ENCODE data around the gene SIX2. TPM values are rescaled to one million over a fixed set of nuclear protein-coding genes. Genes with fewer than 3 reads are reported as not detected.
"Not testable (repeated sequence)": the region's sequence is repeated elsewhere in the genome, so short reads cannot be mapped to it uniquely, and the experiment has no call there.

The SIX2 gene
- total RNA-seq, 4 donors from 2014 or later: not detected

DNA sequence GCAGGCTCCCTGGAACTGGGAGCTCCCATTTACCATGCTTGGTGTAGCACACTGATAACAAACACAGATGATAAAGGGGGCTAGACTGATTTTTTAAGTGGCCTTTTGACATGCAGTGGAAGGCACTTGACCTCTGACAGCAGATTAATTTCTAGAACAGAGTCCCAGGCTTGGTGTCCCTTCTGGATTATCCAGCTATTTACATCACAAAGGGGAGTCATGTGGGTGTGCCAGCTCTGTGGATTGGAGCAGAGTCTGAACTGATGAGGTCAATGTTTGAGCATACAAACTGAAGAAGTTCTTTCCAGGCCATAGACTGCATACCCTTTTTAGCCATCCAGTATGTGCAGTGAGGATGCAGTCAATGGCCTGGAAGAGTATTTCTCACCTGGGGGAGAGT is 31.5 kb upstream of the SIX2 start:
- no peak for DNase-seq
- no peak overlapping the region for H3K4me3 ChIP-seq
- no peaks in the 10 kb centered on the region for H3K36me3 ChIP-seq
- H3K27ac ChIP-seq: no peak overlapping the region
- no peaks in the 10 kb centered on the region for H3K9me3 ChIP-seq
- no peak for TF ChIP-seq POLR2A (IDR thresholded peaks at IDR 0.05)
- TF ChIP-seq, protein P1, sequence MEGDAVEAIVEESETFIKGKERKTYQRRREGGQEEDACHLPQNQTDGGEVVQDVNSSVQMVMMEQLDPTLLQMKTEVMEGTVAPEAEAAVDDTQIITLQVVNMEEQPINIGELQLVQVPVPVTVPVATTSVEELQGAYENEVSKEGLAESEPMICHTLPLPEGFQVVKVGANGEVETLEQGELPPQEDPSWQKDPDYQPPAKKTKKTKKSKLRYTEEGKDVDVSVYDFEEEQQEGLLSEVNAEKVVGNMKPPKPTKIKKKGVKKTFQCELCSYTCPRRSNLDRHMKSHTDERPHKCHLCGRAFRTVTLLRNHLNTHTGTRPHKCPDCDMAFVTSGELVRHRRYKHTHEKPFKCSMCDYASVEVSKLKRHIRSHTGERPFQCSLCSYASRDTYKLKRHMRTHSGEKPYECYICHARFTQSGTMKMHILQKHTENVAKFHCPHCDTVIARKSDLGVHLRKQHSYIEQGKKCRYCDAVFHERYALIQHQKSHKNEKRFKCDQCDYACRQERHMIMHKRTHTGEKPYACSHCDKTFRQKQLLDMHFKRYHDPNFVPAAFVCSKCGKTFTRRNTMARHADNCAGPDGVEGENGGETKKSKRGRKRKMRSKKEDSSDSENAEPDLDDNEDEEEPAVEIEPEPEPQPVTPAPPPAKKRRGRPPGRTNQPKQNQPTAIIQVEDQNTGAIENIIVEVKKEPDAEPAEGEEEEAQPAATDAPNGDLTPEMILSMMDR (IDR thresholded peaks at IDR 0.05): no peak
- no peaks in the 10 kb centered on the region for H3K27me3 ChIP-seq
- H3K4me1 ChIP-seq: no peaks in the 10 kb centered on the region

DNA sequence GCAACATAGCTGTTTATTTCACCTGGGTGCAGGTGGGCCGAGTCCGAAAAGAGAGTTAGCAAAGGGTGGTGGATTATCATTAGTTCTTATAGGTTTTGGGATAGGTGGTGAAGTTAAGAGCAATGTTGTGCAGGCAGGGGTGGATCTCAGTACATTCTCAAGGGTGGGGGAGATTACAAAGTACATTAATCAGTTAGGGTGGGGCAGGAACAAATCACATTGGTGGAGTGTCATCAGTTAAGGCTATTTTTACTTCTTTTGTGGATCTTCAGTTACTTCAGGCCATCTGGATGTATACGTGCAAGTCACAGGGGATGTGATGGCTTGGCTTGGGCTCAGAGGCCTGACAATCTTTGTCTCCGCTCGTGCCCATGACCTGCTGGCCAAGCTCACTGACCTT is 30.6 kb upstream of the SIX2 start:
- H3K36me3 ChIP-seq, H3K4me3 ChIP-seq, H3K9me3 ChIP-seq, DNase-seq, H3K27ac ChIP-seq, H3K27me3 ChIP-seq, H3K4me1 ChIP-seq: not testable (repeated sequence)

- not testable (repeated sequence) for H3K4me3 ChIP-seq, H3K4me1 ChIP-seq, H3K27ac ChIP-seq
Observed at GRCh38 chr2:45038861-45039260, 29.6 kb upstream of the SIX2 start.

GRCh38 chr2:45033302-45033701 is 24.1 kb upstream of the SIX2 start:
- H3K9me3 ChIP-seq: no peaks in the 10 kb centered on the region
- no peaks in the 10 kb centered on the region for H3K27me3 ChIP-seq
- DNase-seq: no peak
- TF ChIP-seq, protein P1 (IDR thresholded peaks at IDR 0.05): no peak
- TF ChIP-seq POLR2A (IDR thresholded peaks at IDR 0.05): no peak
- no peak overlapping the region for H3K4me3 ChIP-seq
- no peaks in the 10 kb centered on the region for H3K4me1 ChIP-seq
- no peak overlapping the region for H3K27ac ChIP-seq
- H3K36me3 ChIP-seq: no peaks in the 10 kb centered on the region

More at GRCh38 chr2:45038861-45039260, 29.6 kb upstream of the SIX2 start:
- DNase-seq, H3K27me3 ChIP-seq, H3K36me3 ChIP-seq, H3K9me3 ChIP-seq: not testable (repeated sequence)

DNA sequence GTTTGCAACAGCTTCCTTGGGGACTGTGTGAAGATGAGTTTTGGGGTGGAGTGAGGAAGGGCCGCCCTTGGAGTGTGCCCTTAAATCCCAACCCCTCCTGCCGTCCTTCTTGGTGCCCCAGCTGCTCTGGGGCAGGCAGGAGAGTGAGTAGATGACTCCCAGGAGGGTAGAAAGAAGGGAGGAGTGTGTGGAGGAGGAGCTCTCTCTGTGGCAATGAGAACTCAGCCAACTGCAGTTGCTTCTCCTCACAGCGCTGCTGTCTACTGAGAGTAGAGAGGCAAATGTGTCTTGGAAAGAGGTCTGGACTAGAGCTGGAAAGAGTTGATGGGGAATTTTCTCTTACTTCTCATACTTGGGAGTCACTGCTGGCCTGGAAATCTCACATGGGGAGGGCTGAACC is 21.8 kb upstream of the SIX2 start:
- no peaks in the 10 kb centered on the region for H3K9me3 ChIP-seq
- TF ChIP-seq POLR2A (IDR thresholded peaks at IDR 0.05): no peak
- TF ChIP-seq, protein P1 (IDR thresholded peaks at IDR 0.05): no peak
- H3K36me3 ChIP-seq: no peaks in the 10 kb centered on the region
- no peaks in the 10 kb centered on the region for H3K27me3 ChIP-seq
- no peak for DNase-seq
- no peaks in the 10 kb centered on the region for H3K4me1 ChIP-seq
- no peak overlapping the region for H3K27ac ChIP-seq
- H3K4me3 ChIP-seq: no peak overlapping the region

DNA sequence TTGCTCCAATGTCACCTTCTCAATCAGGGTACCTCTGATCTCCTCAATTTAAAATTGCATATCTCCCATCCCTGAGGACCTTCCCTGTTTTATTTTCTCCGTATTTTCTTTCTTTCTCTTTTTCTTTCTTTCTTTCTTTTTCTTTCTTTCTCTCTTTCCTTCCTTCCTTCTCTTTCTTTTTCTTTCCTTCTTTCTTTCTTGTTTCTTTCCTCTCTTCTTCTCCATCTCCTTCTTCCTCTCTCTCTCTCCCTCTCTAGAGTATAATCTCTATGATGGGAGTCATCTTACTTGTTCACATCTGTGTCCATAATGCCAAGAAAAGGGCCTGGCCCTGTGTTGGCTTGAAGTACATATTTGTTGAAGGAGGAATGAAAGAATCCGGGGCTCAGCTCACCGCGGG is 21.3 kb upstream of the SIX2 start:
- Histone ChIP-seq H3K9me3 (no peaks in the 10 kb centered on the region), H3K4me1 (no peaks in the 10 kb centered on the region), H3K36me3 (no peaks in the 10 kb centered on the region), H3K27me3 (no peaks in the 10 kb centered on the region), H3K4me3 (no peak overlapping the region), H3K27ac (no peak overlapping the region)
- no peak for DNase-seq
- TF ChIP-seq, protein P1 (IDR thresholded peaks at IDR 0.05): no peak
- no peak for TF ChIP-seq POLR2A (IDR thresholded peaks at IDR 0.05)

DNA sequence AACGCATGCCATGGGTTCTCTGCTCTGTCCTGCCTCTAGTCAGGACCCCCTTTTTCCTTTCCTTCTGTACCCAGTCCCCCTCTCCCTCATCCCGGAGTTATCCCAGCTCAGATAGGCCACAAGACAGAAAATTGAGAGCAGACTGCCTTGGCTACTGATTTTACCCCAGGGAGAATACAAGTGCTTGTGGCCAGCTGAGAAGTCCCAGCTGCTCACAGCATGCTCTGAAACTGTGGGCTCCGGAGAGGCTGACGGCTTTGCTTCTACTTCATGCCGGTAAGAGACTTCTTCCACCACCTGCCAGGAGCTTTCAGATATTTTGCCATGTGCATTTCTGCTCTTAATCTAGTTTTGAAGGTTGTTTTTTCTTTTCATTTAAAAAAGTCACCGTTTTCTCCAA is 20.0 kb upstream of the SIX2 start:
- DNase-seq: no peak
- no peaks in the 10 kb centered on the region for H3K36me3 ChIP-seq

More for the DNA sequence above, 20.0 kb upstream of the SIX2 start:
- H3K27me3 ChIP-seq: no peaks in the 10 kb centered on the region
- TF ChIP-seq POLR2A (IDR thresholded peaks at IDR 0.05): no peak
- TF ChIP-seq, protein P1 (IDR thresholded peaks at IDR 0.05): no peak
- no peak overlapping the region for H3K4me3 ChIP-seq
- H3K9me3 ChIP-seq: no peaks in the 10 kb centered on the region
- H3K4me1 ChIP-seq: no peaks in the 10 kb centered on the region
- no peak overlapping the region for H3K27ac ChIP-seq
